GM19468 (cell line): ENCODE data around the gene PCYT1A.
"Not testable (repeated sequence)": the region's sequence is repeated elsewhere in the genome, so short reads cannot be mapped to it uniquely, and the experiment has no call there.

Experiments
- ATAC-seq: cut with Tn5 transposase; IDR thresholded peaks from one replicate; pipeline ENCODE4 v1.9.1; 2021; ENCODE audit warnings: mild to moderate bottlenecking, moderate library complexity, moderate number of reproducible peaks; ENCODE audit not compliant: unreplicated experiment; ENCODE audit errors: extremely low read depth

PCYT1A gene

GRCh38 chr3:196287440-196288140 is at the start of gene PCYT1A:
PCYT1A (minus strand) TSS chr3:196287726; CDS start chr3:196270531, 17,195 bp downstream.
- peak; percentile 24 for ATAC-seq

- ATAC-seq = no peak
These were observed 49.0 kb upstream of the PCYT1A start for GRCh38 chr3:196336319-196337145.

GRCh38 chr3:196335503-196335948 is 48.0 kb upstream of the PCYT1A start:
- ATAC-seq = no peak

GRCh38 chr3:196334982-196335381 is 47.5 kb upstream of the PCYT1A start:
- no peak for ATAC-seq

DNA sequence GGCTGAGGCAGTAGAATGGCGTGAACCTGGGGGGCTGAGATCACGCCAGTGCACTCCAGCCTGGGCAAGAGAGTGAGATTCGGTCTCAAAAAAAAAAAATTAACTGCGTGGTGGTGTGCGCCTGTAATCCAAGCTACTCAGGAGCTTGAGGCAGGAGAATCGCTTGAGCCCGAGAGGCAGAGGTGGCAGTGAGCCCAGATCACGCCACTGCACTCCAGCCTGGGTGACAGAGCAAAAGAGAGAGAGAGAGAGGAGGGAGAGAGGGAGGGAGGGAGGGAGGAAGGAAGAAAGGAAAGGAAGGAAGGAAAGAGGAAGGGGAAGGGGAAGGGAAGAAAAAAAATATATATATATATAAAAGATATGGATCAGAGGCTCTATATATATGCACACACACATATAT is 44.6 kb upstream of the PCYT1A start:
- ATAC-seq = no peak

DNA sequence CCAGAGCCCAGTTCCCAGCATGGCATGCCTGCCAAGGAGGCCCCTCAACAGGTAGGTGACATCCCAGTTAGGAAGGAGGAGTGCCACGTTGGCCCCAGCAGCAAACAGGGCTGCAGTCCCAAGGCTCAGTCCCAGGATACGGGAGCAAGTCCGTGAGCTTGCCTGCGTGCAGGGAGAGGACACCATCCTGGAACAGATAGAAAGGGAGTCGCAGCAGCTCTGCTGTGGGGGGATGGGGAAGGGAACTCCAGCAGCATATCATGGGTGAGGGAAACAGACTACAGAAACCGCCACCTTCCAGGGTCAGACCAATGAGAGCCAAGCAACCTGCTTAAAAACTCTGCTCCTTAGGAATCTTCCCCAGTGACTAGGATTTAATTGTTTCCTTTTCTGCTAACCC is 39.9 kb upstream of the PCYT1A start:
- no peak for ATAC-seq

DNA sequence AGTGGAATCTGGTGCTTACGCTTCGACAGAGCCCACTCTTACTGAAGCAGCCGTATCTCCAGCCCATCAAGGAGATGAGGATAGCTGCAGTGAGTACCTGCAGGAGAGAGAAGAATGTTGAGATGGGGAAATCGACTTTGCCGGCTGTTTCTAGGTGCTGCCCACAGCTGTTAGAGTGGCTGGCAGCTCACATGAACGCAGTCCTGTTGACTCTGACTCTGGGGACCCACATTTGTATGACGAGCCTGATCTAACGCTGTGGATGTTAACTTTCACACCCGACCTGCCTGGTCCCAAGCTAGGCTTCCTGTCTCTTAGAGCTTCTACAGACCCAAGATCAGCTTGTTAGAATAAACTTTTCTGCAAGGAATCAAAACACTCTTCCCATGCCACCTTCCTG is 39.4 kb upstream of the PCYT1A start:
- ATAC-seq = no peak

DNA sequence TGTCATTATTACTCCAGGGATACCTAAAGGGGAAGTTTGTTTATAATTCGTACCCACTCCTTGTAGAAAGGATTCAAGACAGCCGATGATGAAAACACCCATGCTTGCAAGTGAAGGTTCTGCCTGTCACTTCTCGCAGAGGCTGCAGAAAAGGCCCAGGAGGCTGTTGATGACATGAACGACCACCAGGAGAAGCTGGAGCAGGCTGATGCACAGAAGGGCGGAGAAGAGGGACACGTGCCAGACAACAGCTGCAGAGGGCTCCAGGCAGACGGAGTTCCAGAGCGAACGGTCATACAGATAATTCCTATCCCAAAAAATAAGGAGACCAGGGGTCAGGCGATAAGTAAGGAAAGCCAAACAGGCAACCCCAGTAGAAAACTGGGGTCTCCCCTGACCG is 36.2 kb upstream of the PCYT1A start:
- no peak for ATAC-seq

- no peak for ATAC-seq
These were observed 35.5 kb upstream of the PCYT1A start for GRCh38 chr3:196323016-196323415.

GRCh38 chr3:196321162-196321561 is 33.6 kb upstream of the PCYT1A start:
- ATAC-seq = no peak

DNA sequence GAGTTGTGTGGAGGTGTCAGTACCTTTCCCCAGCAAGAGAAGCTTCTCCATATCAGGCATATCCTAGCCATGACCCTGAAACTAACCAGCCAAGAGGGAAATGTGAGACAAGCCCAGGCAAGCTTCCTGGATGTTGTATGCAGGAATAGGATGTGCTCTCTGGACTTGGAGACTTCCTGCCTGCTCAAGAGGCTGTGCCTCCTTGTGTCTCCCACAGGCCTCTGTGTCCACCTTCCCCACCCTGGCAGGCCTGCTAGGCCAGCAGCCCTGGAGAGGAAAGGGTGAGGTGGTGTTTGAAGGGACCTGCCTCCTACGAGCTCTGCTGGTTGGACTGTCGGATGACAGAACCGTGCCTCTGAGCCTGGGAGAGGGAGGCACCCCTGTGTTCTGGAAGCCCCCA is 32.6 kb upstream of the PCYT1A start:
- ATAC-seq = no peak

- ATAC-seq = peak; percentile 78
These were observed 30.4 kb upstream of the PCYT1A start, which contains the start of gene DYNLT2B for GRCh38 chr3:196317687-196318467. DYNLT2B (minus strand) TSS chr3:196318240; CDS start chr3:196318152, 88 bp downstream.

GRCh38 chr3:196316799-196317686 is 29.5 kb upstream of the PCYT1A start:
- not testable (repeated sequence) for ATAC-seq

GRCh38 chr3:196315821-196316220 is 28.3 kb upstream of the PCYT1A start:
- no peak for ATAC-seq

GRCh38 chr3:196314597-196314996 is 27.1 kb upstream of the PCYT1A start:
- no peak for ATAC-seq

- not testable (repeated sequence) for ATAC-seq
These were observed 26.6 kb upstream of the PCYT1A start for GRCh38 chr3:196314086-196314485.

GRCh38 chr3:196302960-196303359 is 15.4 kb upstream of the PCYT1A start:
- ATAC-seq = not testable (repeated sequence)

GRCh38 chr3:196302551-196302950 is 15.0 kb upstream of the PCYT1A start:
- not testable (repeated sequence) for ATAC-seq

GRCh38 chr3:196298521-196298920 is 11.0 kb upstream of the PCYT1A start:
- no peak for ATAC-seq
